HepG2 (cell line): ENCODE measurements around the gene RNU11. TPM values are rescaled to one million over a fixed set of nuclear protein-coding genes. Genes with fewer than 3 reads are reported as not detected.

Experiments used
- EEA1 ChIP-seq: sonication (generic); formaldehyde crosslinking; IDR thresholded peaks from 2 replicates; pipeline ENCODE4 v1.5.1; 2020; ENCODE audit warnings: mild to moderate bottlenecking, missing genetic modification reagents, borderline replicate concordance
- FOSL2 ChIP-seq: sonication (generic); formaldehyde crosslinking; IDR thresholded peaks from 2 replicates; pipeline ENCODE4 v1.4.0; 2020; ENCODE audit warnings: missing genetic modification reagents
- HNRNPH1 ChIP-seq: fragments of 200-400 bp; formaldehyde crosslinking; optimal IDR thresholded peaks from 2 replicates; pipeline ENCODE3; 2017; ENCODE audit warnings: mild to moderate bottlenecking, low read depth, low read length
- KLF13 ChIP-seq: sonication (generic); formaldehyde crosslinking; IDR thresholded peaks from 2 replicates; pipeline ENCODE4 v1.4.0; 2020; ENCODE audit warnings: mild to moderate bottlenecking, missing genetic modification reagents
- MTA1 ChIP-seq: sonication (generic); formaldehyde crosslinking; IDR thresholded peaks from 2 replicates; pipeline ENCODE4 v1.4.0; 2020; ENCODE audit warnings: missing genetic modification reagents, mild to moderate bottlenecking, borderline replicate concordance
- SRSF9 ChIP-seq: fragments of 200-400 bp; formaldehyde crosslinking; IDR thresholded peaks from 2 replicates; pipeline ENCODE4 v1.6.1; 2018; ENCODE audit warnings: borderline replicate concordance, mild to moderate bottlenecking, low read depth, low read length; ENCODE audit not compliant: insufficient read depth, poor library complexity, severe bottlenecking
- TBP ChIP-seq: sonication (generic); formaldehyde crosslinking; IDR thresholded peaks from 2 replicates; pipeline ENCODE4 v1.5.0; 2020; ENCODE audit warnings: missing genetic modification reagents
- TCF7 ChIP-seq: sonication (generic); IDR thresholded peaks from 2 replicates; pipeline ENCODE4 v1.6.1; 2016; ENCODE audit warnings: antibody characterized with exemption, low read depth
- ZFY ChIP-seq: sonication (generic); formaldehyde crosslinking; IDR thresholded peaks from 2 replicates; pipeline ENCODE4 v1.4.0; 2020; ENCODE audit warnings: missing genetic modification reagents
- ZNF318 ChIP-seq: sonication (generic); formaldehyde crosslinking; IDR thresholded peaks from 2 replicates; pipeline ENCODE4 v1.4.0; 2020; ENCODE audit warnings: mild to moderate bottlenecking, missing genetic modification reagents
- ZNF382 ChIP-seq: sonication (generic); formaldehyde crosslinking; IDR thresholded peaks from 2 replicates; pipeline ENCODE4 v1.5.0; 2020; ENCODE audit warnings: missing genetic modification reagents, mild to moderate bottlenecking, borderline replicate concordance
- ZNF432 ChIP-seq: sonication (generic); formaldehyde crosslinking; IDR thresholded peaks from 2 replicates; pipeline ENCODE4 v1.5.0; 2020; ENCODE audit warnings: missing genetic modification reagents, mild to moderate bottlenecking, borderline replicate concordance
- ZNF501 ChIP-seq: sonication (generic); formaldehyde crosslinking; IDR thresholded peaks from 2 replicates; pipeline ENCODE4 v1.5.1; 2020; ENCODE audit warnings: mild to moderate bottlenecking, moderate library complexity, missing genetic modification reagents
- ZNF589 ChIP-seq: sonication (generic); formaldehyde crosslinking; conservative IDR thresholded peaks from 2 replicates; pipeline ENCODE4 v1.8.0; 2022; ENCODE audit warnings: mild to moderate bottlenecking, moderate library complexity, missing genetic modification reagents
- ZNF704 ChIP-seq: sonication (generic); formaldehyde crosslinking; IDR thresholded peaks from 2 replicates; pipeline ENCODE4 v1.8.1; 2023; ENCODE audit warnings: mild to moderate bottlenecking, inconsistent platforms, moderate library complexity, missing genetic modification reagents, borderline replicate concordance
- polyA plus RNA-seq, 8 experiments: library from polyadenylated mRNA; depleted of rRNA in 3 of 8; stranded (reverse) in 7 of 8; unstranded in 1 of 8; fragments of >200 nt; fragmentation: Illumina TruSeq in 4 of 8; extraction: Trizol in 4 of 8; gene quantifications; 2 replicates each; pipeline versions ENCODE4 v1.2.1 to v1.2.3, GENCODE V29; 2011 to 2016; ENCODE audit warnings: low read depth in 4 of 8, missing spikeins in 1 of 8, mixed read lengths in 1 of 8; ENCODE audit not compliant: insufficient read depth in 1 of 8
- total RNA-seq, 5 experiments: library from RNA; depleted of rRNA; stranded (reverse); fragments of >200 nt; fragmentation: Illumina TruSeq; extraction: Trizol; gene quantifications; 2 replicates each; pipeline ENCODE4 v1.2.3, GENCODE V29; 2016; ENCODE audit warnings: low read depth in 1 of 5
- TF ChIP-seq, protein P1 (sequence below): IDR thresholded peaks from 2 replicates; pipeline ENCODE4 v1.6.1; 2018; ENCODE audit warnings: missing genetic modification reagents

Gene RNU11
- total and polyA plus RNA-seq, 2 of the 13 experiments (the other 11 are each of a cell fraction or from before 2014, with no cell fraction given) = not detected

DNA sequence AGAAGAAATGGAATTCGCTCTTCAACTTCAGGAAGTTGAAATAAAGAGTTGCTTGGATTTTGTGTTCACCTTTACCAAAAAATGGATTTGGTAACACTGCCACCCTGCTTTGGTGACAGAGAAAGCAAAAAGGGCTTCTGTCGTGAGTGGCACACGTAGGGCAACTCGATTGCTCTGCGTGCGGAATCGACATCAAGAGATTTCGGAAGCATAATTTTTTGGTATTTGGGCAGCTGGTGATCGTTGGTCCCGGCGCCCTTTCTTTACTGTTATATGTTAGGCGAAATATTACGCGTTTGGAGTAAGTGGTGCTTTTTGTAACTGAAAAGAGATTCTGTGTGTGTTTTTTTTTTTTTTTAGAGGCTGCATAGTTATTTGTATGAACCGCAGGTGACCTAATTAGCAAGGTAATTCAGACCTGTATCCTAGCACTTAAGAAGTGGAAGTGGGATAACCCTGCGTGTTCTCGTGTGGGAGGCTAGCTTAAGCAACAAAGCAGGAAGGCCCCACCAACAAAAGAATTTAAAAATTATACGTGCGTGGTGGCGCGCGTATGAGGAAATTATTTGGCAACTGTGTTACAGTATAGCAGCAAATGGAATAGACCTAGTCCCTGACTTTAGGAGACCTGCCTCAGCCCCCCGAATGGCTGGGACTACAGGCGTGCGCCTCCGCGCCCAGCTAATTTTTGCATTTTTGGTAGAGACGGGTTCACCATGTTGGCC, at the start of gene RNU11 (continued):
- TF ChIP-seq ZNF318 (peak; percentile 83; the same call in 1 of the 2 replicates), ZNF501 (CRISPR knock-in tag) (no peak; the same call in 1 of the 2 replicates), ZNF382 (no peak), ZFY (CRISPR knock-in tag) (peak; percentile 52; the same call in 1 of the 2 replicates), ZNF704 (CRISPR knock-in tag) (no peak), HNRNPH1 (peak; percentile 85), SRSF9 (no peak), MTA1 (no peak), KLF13 (CRISPR knock-in tag) (no peak), EEA1 (CRISPR knock-in tag) (no peak), TBP (no peak), ZNF589 (CRISPR knock-in tag) (peak; percentile 69; the same call in 1 of the 2 replicates), FOSL2 (CRISPR knock-in tag) (peak; percentile 78), TCF7 (no peak), ZNF432 (CRISPR knock-in tag) (no peak)
- TF ChIP-seq, protein P1, sequence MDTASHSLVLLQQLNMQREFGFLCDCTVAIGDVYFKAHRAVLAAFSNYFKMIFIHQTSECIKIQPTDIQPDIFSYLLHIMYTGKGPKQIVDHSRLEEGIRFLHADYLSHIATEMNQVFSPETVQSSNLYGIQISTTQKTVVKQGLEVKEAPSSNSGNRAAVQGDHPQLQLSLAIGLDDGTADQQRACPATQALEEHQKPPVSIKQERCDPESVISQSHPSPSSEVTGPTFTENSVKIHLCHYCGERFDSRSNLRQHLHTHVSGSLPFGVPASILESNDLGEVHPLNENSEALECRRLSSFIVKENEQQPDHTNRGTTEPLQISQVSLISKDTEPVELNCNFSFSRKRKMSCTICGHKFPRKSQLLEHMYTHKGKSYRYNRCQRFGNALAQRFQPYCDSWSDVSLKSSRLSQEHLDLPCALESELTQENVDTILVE (CRISPR knock-in tag) = peak; percentile 95
